ENCODE data around the gene VAV2.

Gene VAV2

DNA sequence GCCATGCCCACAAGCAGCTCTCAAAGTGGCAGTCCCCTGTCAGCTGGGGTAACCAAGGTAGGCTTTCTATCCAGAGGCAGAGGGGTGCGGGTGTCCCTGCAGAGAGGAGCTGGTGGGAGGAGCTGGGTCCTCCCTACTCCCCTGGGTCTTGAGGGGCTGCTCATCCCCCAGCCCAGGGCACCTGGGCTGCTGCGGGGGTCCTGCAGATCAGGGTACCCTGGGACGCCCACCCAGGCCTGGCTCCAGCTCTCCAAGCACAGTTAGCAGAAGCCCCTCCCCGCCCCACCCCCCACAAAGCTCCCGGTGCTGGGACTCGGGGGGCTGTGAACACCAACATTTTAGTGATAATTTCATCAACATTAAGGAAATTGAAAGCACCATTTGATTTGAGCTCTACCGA, 29.8 kb downstream of the VAV2 start:
- DNase-seq (ENCODE audit: low spot score) (peak; percentile 45), ATAC-seq (ENCODE audit: low read depth) (no peak)
- Histone ChIP-seq H3K36me3 (ENCODE audit: low read depth) (peaks cover 7% of the 10 kb centered on the region), H3K9me3 (ENCODE audit: severe bottlenecking) (no peaks in the 10 kb centered on the region), H3K27ac (ENCODE audit: poor library complexity, severe bottlenecking) (no peak overlapping the region), H3K4me1 (ENCODE audit: insufficient read depth, poor library complexity, severe bottlenecking) (peaks cover 28% of the 10 kb centered on the region), H3K27me3 (ENCODE audit: insufficient read depth, poor library complexity, severe bottlenecking) (no peaks in the 10 kb centered on the region), H3K4me3 (ENCODE audit: severe bottlenecking) (no peak overlapping the region)
- TF ChIP-seq, protein P1, sequence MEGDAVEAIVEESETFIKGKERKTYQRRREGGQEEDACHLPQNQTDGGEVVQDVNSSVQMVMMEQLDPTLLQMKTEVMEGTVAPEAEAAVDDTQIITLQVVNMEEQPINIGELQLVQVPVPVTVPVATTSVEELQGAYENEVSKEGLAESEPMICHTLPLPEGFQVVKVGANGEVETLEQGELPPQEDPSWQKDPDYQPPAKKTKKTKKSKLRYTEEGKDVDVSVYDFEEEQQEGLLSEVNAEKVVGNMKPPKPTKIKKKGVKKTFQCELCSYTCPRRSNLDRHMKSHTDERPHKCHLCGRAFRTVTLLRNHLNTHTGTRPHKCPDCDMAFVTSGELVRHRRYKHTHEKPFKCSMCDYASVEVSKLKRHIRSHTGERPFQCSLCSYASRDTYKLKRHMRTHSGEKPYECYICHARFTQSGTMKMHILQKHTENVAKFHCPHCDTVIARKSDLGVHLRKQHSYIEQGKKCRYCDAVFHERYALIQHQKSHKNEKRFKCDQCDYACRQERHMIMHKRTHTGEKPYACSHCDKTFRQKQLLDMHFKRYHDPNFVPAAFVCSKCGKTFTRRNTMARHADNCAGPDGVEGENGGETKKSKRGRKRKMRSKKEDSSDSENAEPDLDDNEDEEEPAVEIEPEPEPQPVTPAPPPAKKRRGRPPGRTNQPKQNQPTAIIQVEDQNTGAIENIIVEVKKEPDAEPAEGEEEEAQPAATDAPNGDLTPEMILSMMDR (IDR thresholded peaks at IDR 0.05; ENCODE audit: poor library complexity, severe bottlenecking): no peak

DNA sequence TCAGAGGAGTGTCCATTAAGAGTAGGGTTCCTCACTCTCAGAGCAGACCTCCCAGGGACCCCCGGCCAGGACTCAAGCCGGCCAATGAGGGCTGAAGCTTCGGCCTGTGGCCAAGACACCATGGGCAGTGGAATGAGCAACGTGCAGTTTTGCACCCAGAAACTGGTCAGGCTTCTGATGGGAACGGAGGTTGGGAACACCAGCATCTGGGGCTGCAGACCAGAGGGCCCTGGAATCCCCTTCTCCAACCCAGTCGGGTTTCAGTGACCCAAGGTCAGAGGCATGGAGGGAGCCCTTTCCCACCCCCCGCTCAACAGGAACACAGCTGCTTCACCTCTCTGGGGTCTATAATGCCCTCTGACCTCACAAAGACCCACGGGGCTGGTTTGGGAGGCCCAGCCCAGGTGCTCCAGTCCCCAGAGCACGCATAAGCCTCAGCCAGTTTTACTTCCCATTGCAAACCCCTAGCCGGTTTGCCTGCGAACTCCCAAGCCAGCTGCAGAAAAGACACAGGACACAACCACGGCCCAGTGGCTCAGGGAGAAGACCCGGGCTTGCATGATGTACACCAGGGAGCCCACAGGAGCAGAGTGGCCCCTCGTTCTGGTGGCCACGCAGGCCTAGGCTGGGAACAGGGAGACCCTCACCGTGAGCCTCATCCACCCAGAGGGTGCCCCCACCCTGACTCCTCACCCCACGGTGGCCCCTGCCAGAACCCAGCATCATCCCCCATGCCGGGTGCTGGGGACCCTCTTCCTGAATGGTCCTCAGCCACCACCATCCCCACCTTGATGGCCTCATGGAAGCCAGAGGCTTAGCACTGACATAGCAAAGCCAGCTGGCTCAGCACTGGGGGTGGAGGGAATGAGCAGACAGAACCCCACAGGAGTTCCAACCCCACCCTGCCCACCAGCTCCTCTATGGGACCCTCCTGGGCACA, 30.6 kb downstream of the VAV2 start:
- Histone ChIP-seq H3K27ac (ENCODE audit: poor library complexity, severe bottlenecking) (no peak overlapping the region), H3K9me3 (ENCODE audit: severe bottlenecking) (no peaks in the 10 kb centered on the region), H3K36me3 (ENCODE audit: low read depth) (peaks cover 7% of the 10 kb centered on the region), H3K4me1 (ENCODE audit: insufficient read depth, poor library complexity, severe bottlenecking) (peaks cover 26% of the 10 kb centered on the region), H3K27me3 (ENCODE audit: insufficient read depth, poor library complexity, severe bottlenecking) (no peaks in the 10 kb centered on the region), H3K4me3 (ENCODE audit: severe bottlenecking) (no peak overlapping the region)
- ATAC-seq (ENCODE audit: low read depth) (no peak), DNase-seq (ENCODE audit: low spot score) (peak; percentile 52)
- TF ChIP-seq, protein P1 (IDR thresholded peaks at IDR 0.05; ENCODE audit: poor library complexity, severe bottlenecking): no peak

DNA sequence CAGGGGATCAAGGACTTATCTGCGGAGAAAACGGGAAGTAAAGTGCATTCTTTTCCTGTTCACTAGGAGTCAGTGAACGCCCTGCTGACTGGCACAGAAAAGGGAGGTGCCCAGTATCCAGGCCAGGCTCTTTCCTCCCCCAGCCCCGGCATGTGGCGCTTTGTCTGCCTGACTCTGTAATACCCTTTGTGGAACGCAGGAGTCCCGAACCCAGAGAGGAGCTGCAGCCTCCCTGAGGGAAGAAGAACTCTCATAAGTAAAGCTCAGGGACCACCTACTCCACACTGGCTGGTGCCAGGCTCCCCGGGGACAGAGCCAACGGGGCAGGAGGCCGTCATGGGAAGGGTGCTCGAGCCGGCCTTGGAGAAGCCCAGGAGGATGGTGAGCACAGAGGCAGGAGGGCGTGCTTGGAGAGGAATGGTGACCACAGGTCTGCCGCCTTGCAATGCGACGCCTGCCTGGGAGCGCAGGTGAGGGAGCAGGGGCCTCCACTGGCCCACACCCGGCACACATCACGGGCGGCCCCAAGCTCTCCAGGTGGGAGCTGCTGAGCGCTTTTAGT, 31.5 kb downstream of the VAV2 start:
- DNase-seq (ENCODE audit: low spot score) (peak; percentile 61), ATAC-seq (ENCODE audit: low read depth) (peak; percentile 36; the same call in 1 of the 3 replicates)
- Histone ChIP-seq H3K4me3 (ENCODE audit: severe bottlenecking) (no peak overlapping the region), H3K36me3 (ENCODE audit: low read depth) (peaks cover 7% of the 10 kb centered on the region), H3K27me3 (ENCODE audit: insufficient read depth, poor library complexity, severe bottlenecking) (no peaks in the 10 kb centered on the region), H3K27ac (ENCODE audit: poor library complexity, severe bottlenecking) (peak overlapping the region; percentile 73), H3K4me1 (ENCODE audit: insufficient read depth, poor library complexity, severe bottlenecking) (peaks cover 26% of the 10 kb centered on the region), H3K9me3 (ENCODE audit: severe bottlenecking) (no peaks in the 10 kb centered on the region)
- TF ChIP-seq, protein P1 (IDR thresholded peaks at IDR 0.05; ENCODE audit: poor library complexity, severe bottlenecking): no peak

DNA sequence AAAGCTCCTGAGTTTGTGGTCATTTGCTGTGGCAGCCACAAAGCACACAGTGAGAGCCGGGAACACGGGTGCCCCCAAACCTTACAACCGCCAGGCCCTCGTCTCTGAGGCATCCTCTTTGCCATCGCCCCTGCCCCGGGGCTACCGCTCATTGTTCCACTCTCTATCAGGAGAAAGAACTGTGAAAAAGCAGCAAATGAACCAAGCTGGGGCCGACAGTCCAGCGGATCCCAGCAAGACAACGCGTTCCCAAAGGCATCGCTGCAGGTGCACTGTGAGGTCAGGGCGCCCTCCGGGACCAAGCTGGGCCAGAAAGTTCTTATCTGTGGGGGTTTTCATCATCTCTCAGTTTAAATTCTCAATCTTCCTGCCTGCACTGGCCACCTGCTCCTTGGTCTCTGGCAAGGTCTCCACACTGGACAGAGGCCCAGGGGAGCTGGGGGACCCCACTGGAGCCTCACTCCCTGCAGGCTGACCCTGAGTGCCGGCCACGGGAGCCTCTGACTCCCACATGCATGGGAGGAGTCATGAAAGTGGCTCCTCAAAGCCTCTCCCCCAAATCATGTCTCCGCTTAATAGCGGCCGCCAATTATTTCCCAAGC, 32.1 kb downstream of the VAV2 start:
- Histone ChIP-seq H3K27ac (ENCODE audit: poor library complexity, severe bottlenecking) (peak overlapping the region; percentile 73), H3K36me3 (ENCODE audit: low read depth) (peaks cover 7% of the 10 kb centered on the region), H3K9me3 (ENCODE audit: severe bottlenecking) (no peaks in the 10 kb centered on the region), H3K4me1 (ENCODE audit: insufficient read depth, poor library complexity, severe bottlenecking) (peaks cover 26% of the 10 kb centered on the region), H3K27me3 (ENCODE audit: insufficient read depth, poor library complexity, severe bottlenecking) (no peaks in the 10 kb centered on the region), H3K4me3 (ENCODE audit: severe bottlenecking) (no peak overlapping the region)
- TF ChIP-seq, protein P1 (IDR thresholded peaks at IDR 0.05; ENCODE audit: poor library complexity, severe bottlenecking): no peak
- ATAC-seq (ENCODE audit: low read depth) (no peak), DNase-seq (ENCODE audit: low spot score) (no peak)
